Ishikawa (cell line): ENCODE data around the gene TMEM43.

Experiments
- CEBPB ChIP-seq: IDR thresholded peaks from 2 replicates; pipeline ENCODE4 v1.6.1; 2012
- CREB1 ChIP-seq: IDR thresholded peaks from 2 replicates; pipeline ENCODE4 v1.6.1; 2012; ENCODE audit warnings: low read depth
- EGR1 ChIP-seq: IDR thresholded peaks from 2 replicates; pipeline ENCODE4 v1.6.1; 2012
- EP300 ChIP-seq: IDR thresholded peaks from 2 replicates; pipeline ENCODE4 v1.6.1; 2012; ENCODE audit warnings: borderline replicate concordance
- FOXM1 ChIP-seq: IDR thresholded peaks from 2 replicates; pipeline ENCODE4 v1.6.1; 2012; ENCODE audit warnings: low read depth, borderline replicate concordance
- MAX ChIP-seq: IDR thresholded peaks from 2 replicates; pipeline ENCODE4 v1.6.1; 2012
- NFIC ChIP-seq: IDR thresholded peaks from 2 replicates; pipeline ENCODE4 v1.6.1; 2012
- RAD21 ChIP-seq: IDR thresholded peaks from 2 replicates; pipeline ENCODE4 v1.6.1; 2012; ENCODE audit warnings: low read depth
- REST ChIP-seq: IDR thresholded peaks from 2 replicates; pipeline ENCODE4 v1.6.1; 2012; ENCODE audit warnings: low read depth, mild to moderate bottlenecking
- TAF1 ChIP-seq: IDR thresholded peaks from 2 replicates; pipeline ENCODE4 v1.6.1; 2012; ENCODE audit warnings: low read depth, mild to moderate bottlenecking
- TCF12 ChIP-seq: IDR thresholded peaks from 2 replicates; pipeline ENCODE4 v1.6.1; 2012; ENCODE audit warnings: low read depth
- TEAD4 ChIP-seq: IDR thresholded peaks from 2 replicates; pipeline ENCODE4 v1.6.1; 2012
- USF1 ChIP-seq: IDR thresholded peaks from 2 replicates; pipeline ENCODE4 v1.6.1; 2012
- YY1 ChIP-seq: IDR thresholded peaks from 2 replicates; pipeline ENCODE4 v1.6.1; 2012; ENCODE audit warnings: low read depth
- ZBTB7A ChIP-seq: IDR thresholded peaks from 2 replicates; pipeline ENCODE4 v1.6.1; 2012; ENCODE audit warnings: low read depth

Gene TMEM43

GRCh38 chr3:14150491-14151230, 25.8 kb downstream of the TMEM43 start:
- TF ChIP-seq ZBTB7A = no peak
- no peak for TF ChIP-seq TEAD4
- TF ChIP-seq CREB1 = no peak
- no peak for TF ChIP-seq EP300
- no peak for TF ChIP-seq RAD21
- TF ChIP-seq NFIC = no peak
- TF ChIP-seq MAX = no peak
- no peak for TF ChIP-seq REST
- TF ChIP-seq YY1 = no peak
- TF ChIP-seq USF1 = no peak
- TF ChIP-seq TAF1 = no peak
- TF ChIP-seq TCF12 = no peak
- no peak for TF ChIP-seq EGR1
- TF ChIP-seq CEBPB = no peak
- no peak for TF ChIP-seq FOXM1

GRCh38 chr3:14151471-14152083, 26.7 kb downstream of the TMEM43 start:
- TF ChIP-seq MAX = no peak
- no peak for TF ChIP-seq NFIC
- TF ChIP-seq FOXM1 = no peak
- TF ChIP-seq RAD21 = no peak
- TF ChIP-seq EGR1 = no peak
- TF ChIP-seq REST = no peak
- TF ChIP-seq YY1 = no peak
- TF ChIP-seq ZBTB7A = no peak
- TF ChIP-seq TCF12 = no peak
- TF ChIP-seq EP300 = no peak
- TF ChIP-seq CREB1 = no peak
- no peak for TF ChIP-seq TAF1
- TF ChIP-seq TEAD4 = no peak
- no peak for TF ChIP-seq USF1

GRCh38 chr3:14152233-14152962, 27.5 kb downstream of the TMEM43 start:
- TF ChIP-seq FOXM1 (no peak), ZBTB7A (no peak), CREB1 (no peak)

- TF ChIP-seq FOXM1 (no peak), USF1 (no peak), NFIC (no peak), CEBPB (no peak), EGR1 (no peak), TAF1 (no peak), TCF12 (no peak), EP300 (no peak), YY1 (no peak), ZBTB7A (no peak), TEAD4 (no peak), MAX (no peak), CREB1 (no peak), REST (no peak), RAD21 (no peak)
Observed at GRCh38 chr3:14152963-14153355, 28.1 kb downstream of the TMEM43 start.
